Fibroblast of skin of left biceps (primary cell): ENCODE data around the gene KANK2.

Experiments used
- DNase-seq, 2 experiments: peaks; one replicate each; pipeline ENCODE4 v3.0.0-alpha.2; 2013; ENCODE audit warnings: low read depth in 2 of 2

KANK2 gene

DNA sequence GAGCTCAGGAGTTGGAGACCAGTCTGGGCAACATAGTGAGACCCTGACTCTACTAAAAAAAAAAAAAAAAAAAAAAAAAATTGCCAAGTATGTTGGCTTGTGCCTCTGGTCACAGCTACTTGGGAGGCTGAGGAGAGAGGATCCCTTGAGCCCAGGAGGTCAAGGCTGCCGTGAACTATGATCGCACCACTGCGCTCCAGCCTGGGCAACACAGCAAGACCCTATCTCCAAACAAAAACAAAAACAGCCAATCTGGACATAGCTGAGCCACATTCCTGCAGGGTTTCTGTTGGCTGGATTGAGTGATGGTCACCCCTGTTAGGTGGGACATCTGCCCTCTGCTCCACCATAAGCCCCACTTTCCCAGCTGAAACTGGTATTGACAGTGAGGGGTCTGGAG, 28.5 kb upstream of the KANK2 start:
- DNase-seq, result no peak

DNA sequence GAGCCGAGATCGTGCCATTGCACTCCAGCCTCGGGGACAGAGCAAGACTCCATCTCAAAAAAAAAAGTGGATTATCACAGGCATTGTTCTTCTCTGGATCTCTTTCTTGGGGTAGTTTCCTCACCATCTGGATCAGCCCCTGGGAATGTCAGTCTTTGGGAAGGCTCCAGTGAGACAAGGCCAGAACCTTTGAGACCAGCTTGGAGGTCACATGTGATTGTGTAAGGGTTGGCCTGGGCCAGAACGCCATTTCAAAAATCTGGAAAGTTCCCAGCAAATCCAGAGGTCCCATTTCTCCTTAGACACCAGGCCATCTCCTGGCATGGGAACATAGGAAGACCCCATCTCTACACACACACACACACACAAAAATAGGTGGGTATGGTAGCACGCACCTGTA, 27.8 kb upstream of the KANK2 start:
- no peak for DNase-seq

DNA sequence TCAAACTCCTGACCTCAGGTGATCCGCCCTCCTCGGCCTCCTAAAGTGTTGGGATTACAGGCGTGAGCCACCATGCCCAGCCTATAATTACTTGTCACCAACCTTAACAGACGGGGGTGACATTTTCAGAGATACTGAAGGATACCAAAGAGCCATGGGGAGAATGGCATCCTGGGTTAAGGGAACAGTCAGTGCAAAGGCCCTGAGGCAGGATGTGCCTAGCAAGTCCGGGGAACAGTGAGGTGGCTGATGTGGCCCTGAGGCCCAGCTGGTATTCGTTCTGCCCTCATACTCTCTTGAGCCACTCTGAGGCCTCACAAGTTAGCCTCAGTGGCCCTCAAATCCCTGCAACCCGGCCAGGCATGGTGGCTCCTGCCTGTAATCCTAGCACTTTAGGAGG, 27.1 kb upstream of the KANK2 start:
- no peak for DNase-seq

DNA sequence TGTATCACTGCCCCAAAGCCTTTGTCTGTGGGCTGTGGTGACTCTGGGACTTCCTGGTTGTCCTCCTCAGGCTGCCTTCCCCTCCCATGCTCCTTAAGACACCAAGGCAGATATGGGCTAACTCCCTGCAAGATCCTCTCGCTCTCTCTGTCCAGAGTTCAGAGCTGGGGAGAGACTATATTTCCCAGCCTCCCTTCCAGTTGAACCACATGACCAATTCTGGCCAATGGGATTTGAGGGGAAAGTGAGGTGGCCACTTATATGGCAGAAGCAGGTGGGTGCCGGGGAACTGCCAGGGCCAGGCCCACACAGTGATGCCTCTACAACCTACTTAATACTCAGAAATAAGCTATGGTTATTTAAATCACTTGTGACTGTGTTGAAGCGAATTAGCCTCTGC, 25.9 kb upstream of the KANK2 start:
- no peak for DNase-seq

DNA sequence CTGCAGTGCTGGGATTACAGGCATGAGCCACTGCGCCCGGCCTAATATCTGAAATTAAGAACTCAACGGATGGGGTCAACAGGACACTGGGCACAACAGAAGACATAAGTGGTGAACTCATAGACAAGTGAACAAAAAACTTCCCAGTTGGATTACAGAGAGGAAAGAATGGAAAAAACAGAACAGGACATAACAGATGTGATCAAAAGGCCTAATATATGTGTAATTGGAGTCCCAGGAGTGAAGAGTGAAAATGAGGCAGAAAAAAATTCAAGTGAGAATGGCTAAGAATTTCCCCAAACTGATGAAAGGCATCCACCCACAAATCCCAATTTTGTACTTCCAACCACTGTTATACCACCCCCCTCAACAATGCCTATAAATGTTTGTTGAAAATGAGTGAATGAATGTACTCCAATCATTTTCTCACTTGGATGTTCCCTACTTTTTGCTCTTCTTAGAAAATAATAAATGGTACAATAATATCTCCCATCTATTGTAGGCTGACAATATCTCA, 23.8 kb upstream of the KANK2 start:
- no peak for DNase-seq

- DNase-seq, result no peak
Measured at GRCh38 chr19:11214387-11214786, 17.0 kb upstream of the KANK2 start.

DNA sequence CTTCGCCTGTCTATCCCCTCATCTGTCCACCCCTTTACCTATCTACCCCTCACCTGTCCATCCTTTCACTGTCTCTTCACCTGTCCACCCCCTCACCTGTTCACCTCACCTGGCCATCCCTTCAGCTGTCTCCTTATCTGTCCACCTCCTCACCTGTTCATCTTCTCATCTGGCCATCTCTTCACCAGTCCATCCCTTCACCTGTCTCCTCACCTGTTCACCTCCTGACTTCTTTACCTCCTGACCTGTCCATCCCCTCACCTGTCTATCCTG, 13.2 kb upstream of the KANK2 start:
- DNase-seq, result no peak

DNA sequence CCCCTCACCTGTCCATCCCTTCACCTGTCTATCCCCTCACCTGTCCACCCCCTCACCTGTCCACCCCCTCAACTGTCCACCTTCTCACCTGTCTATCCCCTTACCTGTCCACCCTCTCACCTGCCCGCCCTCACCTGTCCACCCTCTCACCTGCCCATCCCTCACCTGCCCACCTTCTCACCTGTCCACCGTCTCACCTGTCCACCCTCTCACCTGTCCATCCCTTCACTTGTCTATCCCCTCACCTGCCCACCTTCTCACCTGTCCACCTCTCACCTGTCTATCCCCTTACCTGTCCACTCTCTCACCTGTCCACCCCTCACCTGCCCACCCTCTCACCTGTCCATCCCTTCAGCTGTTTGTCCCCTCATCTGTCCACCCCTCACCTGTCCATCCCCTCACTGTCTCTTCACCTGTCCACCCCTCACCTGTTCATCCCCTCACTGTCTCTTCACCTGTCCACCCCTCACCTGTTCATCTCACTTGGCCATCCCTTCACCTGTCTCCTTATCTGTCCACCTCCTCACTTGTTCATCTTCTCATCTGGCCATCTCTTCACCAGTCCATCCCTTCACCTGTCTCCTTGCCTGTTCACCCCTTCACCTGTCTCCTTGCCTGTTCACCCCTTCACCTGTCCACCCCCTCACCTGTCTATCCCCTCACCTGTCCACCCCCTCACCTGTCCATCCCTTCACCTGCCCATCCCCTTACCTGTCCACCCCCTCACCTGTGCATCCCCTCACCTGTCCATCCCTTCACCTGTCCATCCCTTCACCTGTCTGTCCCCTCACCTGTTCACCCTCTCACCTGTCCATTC, 12.7 kb upstream of the KANK2 start:
- no peak for DNase-seq

DNA sequence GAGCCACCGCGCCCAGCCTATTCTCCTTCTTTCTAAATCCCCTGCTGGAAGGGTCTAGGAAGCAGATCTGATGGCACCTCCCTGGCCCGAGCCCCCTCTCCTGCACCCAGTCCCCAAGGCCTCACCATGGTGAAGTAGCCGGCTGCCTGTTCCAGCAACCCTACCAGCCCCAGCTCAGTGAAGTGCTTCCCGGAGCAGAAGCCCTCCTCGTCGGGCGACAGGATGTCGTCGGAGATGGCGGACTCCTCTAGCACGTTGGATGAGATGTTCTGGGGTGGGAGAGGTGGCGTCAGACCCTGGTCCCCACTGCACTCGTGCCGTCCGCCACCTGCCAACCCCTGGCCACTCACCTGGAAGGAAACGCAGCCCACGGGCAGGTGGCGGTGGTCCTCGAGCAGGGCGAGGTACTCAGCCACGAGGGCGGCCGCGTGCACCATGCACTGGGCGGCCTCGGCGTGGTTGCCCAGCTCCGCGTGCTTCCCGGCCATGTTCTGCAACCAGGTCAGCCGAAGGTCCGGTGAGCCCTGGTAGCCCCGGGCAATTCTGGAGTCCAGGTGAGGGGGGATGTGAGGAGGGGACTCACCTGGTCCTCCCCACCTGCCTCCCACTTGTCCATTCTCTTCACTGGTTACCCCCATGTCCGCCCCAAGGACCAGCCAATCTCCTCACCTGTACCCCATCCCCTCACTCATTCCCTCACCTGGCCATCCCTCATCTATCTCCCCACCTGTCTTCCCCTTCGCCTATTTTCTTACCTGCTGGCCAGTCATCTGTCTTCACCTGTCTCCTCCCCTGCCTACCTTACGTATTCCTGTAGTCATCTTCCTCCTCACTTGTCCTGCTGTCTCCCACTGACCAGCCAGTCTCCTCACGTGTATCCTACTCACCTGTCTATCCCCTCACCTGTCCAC, 11.5 kb upstream of the KANK2 start:
- no peak for DNase-seq

DNA sequence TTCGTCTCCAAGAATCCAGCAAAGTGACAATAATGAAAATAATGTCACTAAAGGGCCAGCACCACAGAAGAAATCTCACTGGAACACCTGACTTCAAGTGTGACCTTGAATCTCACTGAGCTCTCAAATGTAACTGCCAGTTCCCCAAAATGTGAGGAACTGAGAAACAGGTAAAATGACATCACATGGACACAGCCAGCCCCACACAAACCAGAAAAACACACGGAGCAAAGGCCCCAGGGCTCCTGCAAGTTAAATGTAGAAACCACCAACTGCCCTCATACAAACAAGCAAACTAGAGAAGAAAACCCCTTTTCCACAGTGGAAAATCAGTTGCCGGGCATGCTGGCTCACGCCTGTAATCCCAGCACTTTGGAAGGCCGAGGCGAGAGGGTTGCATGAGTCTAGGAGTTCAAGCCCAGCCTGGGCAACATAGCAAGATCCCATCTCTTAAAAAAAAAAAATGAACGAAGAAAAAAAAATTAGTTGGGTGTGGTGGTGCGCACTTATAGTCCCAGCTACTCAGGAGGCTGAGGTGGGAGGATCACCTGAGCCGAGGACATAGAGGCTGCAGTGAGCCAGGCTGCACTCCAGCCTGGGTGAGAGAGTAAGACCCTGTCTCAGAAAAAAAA, 8.7 kb upstream of the KANK2 start:
- DNase-seq, result no peak

- no peak for DNase-seq
Measured at GRCh38 chr19:11204943-11205349, 7.6 kb upstream of the KANK2 start.

- no peak for DNase-seq
Measured at GRCh38 chr19:11204076-11204602, 6.8 kb upstream of the KANK2 start.

DNA sequence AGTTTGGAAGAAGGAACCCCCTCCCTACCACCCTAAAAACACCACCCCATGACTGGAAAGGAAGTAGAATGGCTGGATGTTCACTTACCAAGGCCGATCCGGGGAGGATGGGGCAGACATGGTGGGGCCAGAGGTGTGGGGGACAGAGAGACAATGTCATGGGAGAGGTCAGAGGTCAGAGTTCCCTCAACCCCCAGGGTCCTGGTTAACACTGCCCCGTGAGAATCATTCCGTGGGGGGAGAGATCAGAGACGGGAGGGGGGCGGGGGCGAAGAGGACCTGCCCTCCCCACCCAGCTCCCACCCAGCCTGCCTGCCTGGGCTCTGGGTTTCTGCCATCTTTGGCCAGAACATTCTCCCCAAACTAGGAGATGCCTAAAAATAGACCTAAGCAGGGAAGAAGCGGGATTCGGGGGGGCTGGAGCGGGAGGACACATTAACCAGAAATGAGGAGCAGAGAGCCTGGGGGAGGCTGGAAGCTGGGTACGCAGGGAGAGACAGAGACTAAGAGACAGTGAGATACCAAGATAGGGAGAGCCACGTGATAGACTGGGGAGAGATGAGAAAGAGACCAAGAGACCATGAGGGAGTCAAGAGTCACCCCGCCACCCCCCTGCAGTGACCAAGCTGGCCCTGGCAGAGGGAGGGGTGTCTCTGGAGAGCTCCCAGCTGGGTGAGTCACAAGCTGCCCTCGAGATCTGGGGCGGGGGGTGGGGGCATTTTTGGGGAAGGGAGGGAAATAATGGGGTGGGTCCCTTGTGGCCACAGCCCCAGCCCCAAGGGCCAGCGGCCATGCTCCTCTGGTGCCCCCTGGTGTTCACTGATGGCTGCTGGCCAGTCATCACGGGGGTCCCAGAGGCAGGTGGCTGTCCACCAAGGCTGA, 6.1 kb upstream of the KANK2 start:
- peak; percentile 49 to 56 for DNase-seq

- no peak for DNase-seq
Measured at GRCh38 chr19:11202488-11203193, 5.3 kb upstream of the KANK2 start.

DNA sequence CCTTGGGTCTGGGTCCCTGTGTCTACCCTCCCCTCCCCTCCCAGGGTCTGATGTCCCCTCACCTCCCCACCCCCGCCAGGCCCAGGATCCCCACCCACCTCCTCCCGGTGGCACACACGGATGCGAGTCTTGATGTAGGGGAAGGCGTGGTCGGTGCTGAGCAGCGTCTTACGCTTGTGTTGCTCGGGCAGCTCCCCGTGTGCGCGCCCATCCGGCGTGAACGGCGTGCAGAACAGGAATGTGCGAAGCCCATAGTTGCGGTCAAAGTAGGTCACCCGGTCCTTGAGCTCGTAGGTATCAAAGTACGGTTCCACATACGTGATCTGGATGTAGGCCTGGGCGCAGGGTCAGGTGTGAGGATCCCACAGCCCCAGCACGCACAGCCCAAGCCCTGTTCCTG, 4.4 kb upstream of the KANK2 start:
- no peak for DNase-seq

DNA sequence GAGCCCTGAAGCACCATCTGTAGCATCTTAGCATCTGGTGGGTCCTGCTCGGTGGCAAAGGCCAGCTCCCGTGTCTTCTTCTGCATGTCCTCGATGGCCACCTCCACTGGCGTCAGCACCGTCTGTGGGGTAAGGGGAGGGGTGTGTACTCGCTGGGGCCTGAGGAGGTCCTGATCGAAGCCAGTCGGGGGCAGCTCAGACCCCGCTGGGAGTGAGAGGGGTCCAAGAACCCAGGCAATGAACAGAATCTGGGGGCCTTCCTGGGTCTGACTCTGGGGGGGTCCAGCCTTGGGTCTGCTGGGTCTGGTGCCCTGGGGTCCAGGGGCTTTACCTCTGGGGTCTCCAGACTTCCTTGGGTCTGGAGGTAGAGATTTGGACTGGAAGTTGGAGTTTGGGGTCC, 3.6 kb upstream of the KANK2 start:
- DNase-seq, result no peak

DNA sequence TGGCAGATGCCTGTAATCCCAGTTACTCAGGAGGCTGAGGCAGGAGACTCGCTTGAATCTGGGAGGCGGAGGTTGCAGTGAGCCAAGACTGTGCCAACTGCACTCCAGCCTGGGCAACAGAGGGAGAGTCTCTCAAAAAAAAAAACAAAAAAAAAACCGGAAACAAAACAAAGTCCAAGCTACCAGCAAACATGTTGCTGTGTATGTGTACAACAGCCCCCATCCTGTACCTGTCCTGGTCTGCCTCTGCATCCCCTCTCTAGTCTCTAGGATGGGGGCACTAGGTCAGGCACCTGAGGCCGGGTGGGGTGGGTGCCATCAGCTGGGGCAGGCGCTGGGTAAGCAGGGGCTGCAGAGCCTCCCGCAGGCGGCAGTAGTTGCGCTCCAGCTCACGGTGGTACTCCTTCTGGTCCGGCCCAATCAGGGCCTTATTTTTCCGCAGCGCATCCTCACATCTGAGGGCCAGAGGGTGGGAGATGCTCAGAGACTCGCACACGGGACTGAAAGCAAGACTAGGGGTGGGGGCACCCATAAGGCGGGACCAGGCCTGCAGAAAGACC, 2.8 kb upstream of the KANK2 start:
- no peak for DNase-seq

DNA sequence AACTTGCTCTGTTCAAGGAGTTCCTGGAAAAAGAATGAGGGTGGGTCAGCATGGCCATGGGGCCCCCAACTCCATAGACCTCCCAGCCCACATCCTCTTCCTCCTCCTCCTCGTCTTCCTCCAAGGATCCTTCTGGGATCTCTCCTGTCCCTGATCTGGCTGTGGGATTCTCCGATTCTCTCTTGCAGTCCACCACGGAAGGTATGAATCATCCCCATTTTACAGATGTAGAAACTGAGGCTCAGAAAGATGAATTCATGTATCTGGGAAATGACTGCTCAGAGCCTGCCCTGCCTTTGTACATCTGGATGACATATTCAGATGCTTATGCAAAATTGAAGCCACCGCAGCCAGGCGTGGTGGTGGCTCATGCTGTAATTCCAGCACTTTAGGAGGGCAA, 2.2 kb upstream of the KANK2 start:
- DNase-seq, result no peak

DNA sequence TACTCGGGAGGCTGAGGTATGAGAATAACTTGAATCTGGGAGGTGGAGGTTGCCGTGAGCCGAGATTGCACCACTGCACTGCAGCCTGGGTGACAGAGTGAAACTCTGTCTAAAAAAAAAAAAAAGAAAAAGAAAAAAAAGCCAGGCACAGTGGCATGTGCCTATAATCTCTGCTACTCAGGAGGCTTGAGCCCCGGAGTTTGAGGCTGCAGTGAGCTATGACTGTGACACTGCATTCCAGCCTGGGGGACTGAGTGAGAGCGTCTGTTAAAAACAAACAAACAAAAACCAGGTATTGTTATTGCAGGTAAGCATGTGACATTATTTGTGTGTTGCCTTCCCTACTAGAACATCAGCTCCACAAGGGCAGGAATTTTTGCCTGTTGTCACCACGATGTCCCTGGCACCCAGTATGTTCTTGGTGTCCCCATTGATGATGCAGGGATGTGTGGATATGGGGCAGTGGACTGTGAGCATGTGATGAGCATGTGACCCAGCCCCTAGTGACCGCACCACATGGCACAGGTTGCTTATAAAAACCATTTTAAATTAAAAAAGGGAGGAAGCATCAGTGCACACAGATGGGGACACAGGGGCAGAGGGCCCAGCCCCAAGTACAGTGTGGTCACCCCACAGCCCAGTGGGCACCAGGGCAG, 1.6 kb upstream of the KANK2 start:
- no peak for DNase-seq

GRCh38 chr19:11198175-11198534, 810 bp upstream of the KANK2 start:
- DNase-seq, result no peak
